Endothelial cell of umbilical vein (primary cell): ENCODE data around the gene OR5AU1. TPM values are rescaled to one million over a fixed set of nuclear protein-coding genes. Genes with fewer than 3 reads are reported as not detected.

Experiments used
- BruUV-seq: library from RNA; stranded (reverse); fragments of 400-500 nt; replicated peaks from 2 replicates; lab custom pipeline; 2021; lab: Mats Ljungman, UMichigan
- CTCF ChIA-PET: fragments of 300-600, 350-600 bp; sonication (Branson Sonifier 250); formaldehyde crosslinking; loops from one replicate; lab custom pipeline; 2021; ENCODE audit warnings: antibody characterized with exemption, inconsistent platforms; lab: Charles Lee
- POLR2A ChIA-PET: fragments of 300-600, 350-600 bp; sonication (Branson Sonifier 250); formaldehyde crosslinking; loops from one replicate; lab custom pipeline; 2021; ENCODE audit warnings: antibody characterized with exemption, inconsistent platforms; lab: Charles Lee
- DNase-seq: peaks from one replicate; pipeline ENCODE4 v3.0.0-alpha.2; 2011; ENCODE audit warnings: low read depth, low spot score
- FAIRE-seq: peaks from 2 replicates; lab custom pipeline; 2011; peaks lifted over from hg19 to GRCh38; lab: Jason Lieb, UNC
- H2AFZ ChIP-seq: 2 replicates; pipeline ENCODE4 v1.6.0; 2012; ENCODE audit warnings: low read depth, low read length, control low read depth, inconsistent platforms
- H3K27ac ChIP-seq: 2 replicates; pipeline ENCODE4 v1.5.1; 2011; ENCODE audit warnings: low read depth, mild to moderate bottlenecking, control low read depth, low read length, moderate library complexity; ENCODE audit not compliant: insufficient read depth
- H3K27me3 ChIP-seq, 2 experiments: 2 replicates each; pipeline versions ENCODE4 v1.6.0 to v1.6.1; 2011; ENCODE audit warnings: low read length in 2 of 2, mixed read lengths in 1 of 2; ENCODE audit not compliant: control insufficient read depth in 2 of 2, insufficient read depth in 2 of 2
- H3K36me3 ChIP-seq, 2 experiments: 2 replicates in 1 of 2; 3 replicates in 1 of 2; pipeline ENCODE4 v1.5.1; 2011; ENCODE audit warnings: low read length in 2 of 2, mild to moderate bottlenecking in 1 of 2, moderate library complexity in 1 of 2; ENCODE audit not compliant: control insufficient read depth in 2 of 2, insufficient read depth in 2 of 2; ENCODE audit errors: extremely low read depth in 1 of 2
- H3K4me1 ChIP-seq: 3 replicates; pipeline ENCODE4 v1.5.1; 2011; ENCODE audit warnings: mild to moderate bottlenecking, low read length; ENCODE audit not compliant: control insufficient read depth, insufficient read depth; ENCODE audit errors: extremely low read depth
- H3K4me2 ChIP-seq: 2 replicates; pipeline ENCODE4 v1.6.1; 2011; ENCODE audit warnings: low read length, control low read depth, mixed read lengths; ENCODE audit not compliant: insufficient read depth
- H3K4me3 ChIP-seq, 3 experiments: fragments of 200-600 bp in 1 of 3; sonication (generic), shearing (Covaris generic) in 1 of 3; replicated peaks in 1 of 3; 2 replicates each; pipeline ENCODE4 v1.5.1; 2011 to 2016; ENCODE audit warnings: control low read depth in 3 of 3, low read length in 3 of 3, mild to moderate bottlenecking in 2 of 3, inconsistent platforms in 1 of 3, low read depth in 1 of 3, moderate library complexity in 1 of 3; ENCODE audit not compliant: insufficient read depth in 1 of 3
- H3K79me2 ChIP-seq: 2 replicates; pipeline ENCODE4 v1.6.0; 2012; ENCODE audit warnings: low read length, inconsistent platforms; ENCODE audit not compliant: control insufficient read depth, insufficient read depth
- H3K9ac ChIP-seq: replicated peaks from 2 replicates; pipeline ENCODE3; 2011; ENCODE audit warnings: low read length, control low read depth; ENCODE audit not compliant: insufficient read depth; ENCODE audit errors: extremely low read depth
- H3K9me1 ChIP-seq: replicated peaks from 3 replicates; pipeline ENCODE4 v1.6.0; 2011; ENCODE audit warnings: mild to moderate bottlenecking, low read length; ENCODE audit not compliant: control insufficient read depth, insufficient read depth; ENCODE audit errors: extremely low read depth
- H3K9me3 ChIP-seq: replicated peaks from 2 replicates; pipeline ENCODE4 v1.5.1; 2012; ENCODE audit warnings: low read length, inconsistent platforms; ENCODE audit not compliant: control insufficient read depth, insufficient read depth
- H4K20me1 ChIP-seq: replicated peaks from 2 replicates; pipeline ENCODE3; 2011; ENCODE audit warnings: mild to moderate bottlenecking, low read length; ENCODE audit not compliant: control insufficient read depth, insufficient read depth; ENCODE audit errors: extremely low read depth
- EZH2 ChIP-seq: IDR thresholded peaks from 2 replicates; pipeline ENCODE4 v1.6.1; 2012; ENCODE audit warnings: borderline replicate concordance, low read depth, mild to moderate bottlenecking, moderate library complexity, low read length, inconsistent platforms; ENCODE audit not compliant: severe bottlenecking
- FOS ChIP-seq: IDR thresholded peaks from 2 replicates; pipeline ENCODE4 v1.6.1; 2011; ENCODE audit warnings: mild to moderate bottlenecking, low read length, moderate library complexity, borderline replicate concordance; ENCODE audit not compliant: insufficient read depth
- GATA2 ChIP-seq: IDR thresholded peaks from 2 replicates; pipeline ENCODE4 v1.7.0; 2011; ENCODE audit warnings: low read depth, mild to moderate bottlenecking, moderate library complexity, mixed read lengths, low read length; ENCODE audit not compliant: insufficient read length, insufficient read depth
- JUN ChIP-seq: IDR thresholded peaks from 2 replicates; pipeline ENCODE4 v1.6.1; 2011; ENCODE audit warnings: borderline replicate concordance, low read depth; ENCODE audit not compliant: insufficient read length, insufficient read depth
- MYC ChIP-seq: IDR thresholded peaks from one replicate; pipeline ENCODE4 v1.6.1; 2011; ENCODE audit warnings: mild to moderate bottlenecking, low read depth, low read length
- POLR2A ChIP-seq: IDR thresholded peaks from 2 replicates; pipeline ENCODE4 v1.6.1; 2012; ENCODE audit warnings: low read depth, mild to moderate bottlenecking, control low read depth, low read length
- POLR2AphosphoS5 ChIP-seq: IDR thresholded peaks from 2 replicates; pipeline ENCODE4 v1.6.1; 2012; ENCODE audit warnings: low read depth, mild to moderate bottlenecking, control low read depth, low read length, moderate library complexity; ENCODE audit not compliant: insufficient read depth
- dilution Hi-C: fragments of 300-500 bp; cut with MboI; formaldehyde crosslinking; loops from one replicate; pipeline ENCODE4 v1.15.0; 2019; ENCODE audit warnings: low sequenced_read_pairs; ENCODE audit not compliant: extremely low pct_ligation_motif_present
- intact Hi-C: fragments of 100-400 bp; cut with micrococcal nuclease; formaldehyde crosslinking; loops from one replicate; pipeline ENCODE4 v1.10.0; 2022
- polyA plus RNA-seq, 4 experiments: library from polyadenylated mRNA; depleted of rRNA in 3 of 4; stranded (reverse) in 3 of 4; unstranded in 1 of 4; fragments of >200 nt; gene quantifications; 2 replicates each; pipeline versions ENCODE4 v1.2.1 to v1.2.3, GENCODE V29; 2011 to 2012; ENCODE audit warnings: missing spikeins in 1 of 4
- total RNA-seq: library from RNA; stranded (reverse); gene quantifications from 2 replicates; pipeline ENCODE4 v1.2.3, GENCODE V29; 2021
- TF ChIP-seq, protein P1 (sequence below), 2 donors: IDR thresholded peaks; 1 replicate in 1 of 2; 2 replicates in 1 of 2; pipeline ENCODE4 v1.5.1; 2011; ENCODE audit warnings: low read length in 2 of 2, mild to moderate bottlenecking in 2 of 2, moderate library complexity in 2 of 2, control low read depth in 1 of 2, inconsistent platforms in 1 of 2, low read depth in 1 of 2; ENCODE audit not compliant: insufficient read depth in 1 of 2; ENCODE audit errors: extremely low read depth in 1 of 2
- TF ChIP-seq, protein P2 (sequence below): IDR thresholded peaks from 2 replicates; pipeline ENCODE4 v1.6.1; 2011; ENCODE audit not compliant: insufficient read depth, insufficient read length

Gene OR5AU1
- total and polyA plus RNA-seq, 2 donors (not counting 3 experiments of a cell fraction or from before 2014, with no cell fraction given): not detected

DNA sequence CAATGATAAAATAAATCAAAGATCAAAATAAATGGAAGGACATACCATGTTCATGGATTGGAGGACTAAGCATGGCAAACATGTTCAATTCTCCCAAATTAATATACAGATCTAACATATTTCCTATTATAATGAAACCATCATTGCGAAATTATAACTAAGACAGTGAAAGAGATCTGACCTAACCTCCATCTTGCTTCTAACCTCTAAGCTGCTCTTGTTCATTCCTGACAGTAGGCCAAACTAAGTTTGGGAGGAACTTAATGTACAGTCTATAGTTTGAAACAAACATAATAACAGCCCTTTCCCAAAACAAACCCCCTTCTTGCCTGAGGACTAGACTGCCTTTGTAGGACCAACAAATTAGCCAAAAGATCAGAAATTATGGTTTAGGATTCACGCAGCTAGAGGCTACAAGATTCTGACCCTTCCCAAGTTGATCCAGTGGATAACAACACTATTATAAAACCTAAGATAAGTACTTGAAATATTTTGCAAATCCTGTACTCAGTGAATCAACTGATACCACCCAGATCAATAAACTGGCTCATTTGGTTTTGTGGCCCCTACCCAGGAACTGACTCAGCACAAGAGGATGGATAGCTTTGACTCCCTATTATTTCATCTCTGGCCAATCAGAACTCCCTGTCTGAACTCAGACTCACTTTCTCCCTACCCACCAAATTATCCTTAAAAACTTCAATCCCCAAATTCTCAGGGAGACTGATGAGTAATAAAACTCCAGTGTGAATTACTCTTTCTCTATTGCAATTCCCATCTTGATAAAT lies 41.7 kb upstream of the OR5AU1 start:
- TF ChIP-seq MYC (no peak), GATA2 (no peak), EZH2 (no peak), FOS (no peak), POLR2A (no peak), JUN (no peak), POLR2AphosphoS5 (no peak)
- TF ChIP-seq, protein P1, sequence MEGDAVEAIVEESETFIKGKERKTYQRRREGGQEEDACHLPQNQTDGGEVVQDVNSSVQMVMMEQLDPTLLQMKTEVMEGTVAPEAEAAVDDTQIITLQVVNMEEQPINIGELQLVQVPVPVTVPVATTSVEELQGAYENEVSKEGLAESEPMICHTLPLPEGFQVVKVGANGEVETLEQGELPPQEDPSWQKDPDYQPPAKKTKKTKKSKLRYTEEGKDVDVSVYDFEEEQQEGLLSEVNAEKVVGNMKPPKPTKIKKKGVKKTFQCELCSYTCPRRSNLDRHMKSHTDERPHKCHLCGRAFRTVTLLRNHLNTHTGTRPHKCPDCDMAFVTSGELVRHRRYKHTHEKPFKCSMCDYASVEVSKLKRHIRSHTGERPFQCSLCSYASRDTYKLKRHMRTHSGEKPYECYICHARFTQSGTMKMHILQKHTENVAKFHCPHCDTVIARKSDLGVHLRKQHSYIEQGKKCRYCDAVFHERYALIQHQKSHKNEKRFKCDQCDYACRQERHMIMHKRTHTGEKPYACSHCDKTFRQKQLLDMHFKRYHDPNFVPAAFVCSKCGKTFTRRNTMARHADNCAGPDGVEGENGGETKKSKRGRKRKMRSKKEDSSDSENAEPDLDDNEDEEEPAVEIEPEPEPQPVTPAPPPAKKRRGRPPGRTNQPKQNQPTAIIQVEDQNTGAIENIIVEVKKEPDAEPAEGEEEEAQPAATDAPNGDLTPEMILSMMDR (IDR thresholded peaks at IDR 0.05; ENCODE audit: extremely low read depth in 1 of 2, insufficient read depth in 1 of 2, low read depth in 1 of 2, low read length in 2 of 2): no peak
- TF ChIP-seq, protein P2, sequence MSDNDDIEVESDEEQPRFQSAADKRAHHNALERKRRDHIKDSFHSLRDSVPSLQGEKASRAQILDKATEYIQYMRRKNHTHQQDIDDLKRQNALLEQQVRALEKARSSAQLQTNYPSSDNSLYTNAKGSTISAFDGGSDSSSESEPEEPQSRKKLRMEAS: no peak
- Histone ChIP-seq H3K4me3 (no peak overlapping the region), H3K4me1 (no peaks in the 10 kb centered on the region), H3K9me1 (no peaks in the 10 kb centered on the region), H4K20me1 (no peaks in the 10 kb centered on the region), H3K27ac (no peak overlapping the region), H3K36me3 (no peaks in the 10 kb centered on the region), H3K27me3 (peaks cover 3 to 6% of the 10 kb centered on the region in 2 experiments), H3K4me2 (no peak overlapping the region), H2AFZ (no peak overlapping the region), H3K79me2 (no peaks in the 10 kb centered on the region), H3K9me3 (no peaks in the 10 kb centered on the region), H3K9ac (no peak overlapping the region)
- FAIRE-seq (no peak), DNase-seq (no peak)
- dilution Hi-C loops (no loop called here), intact Hi-C loops (no loop called here)
- ChIA-PET CTCF (no interaction called here), POLR2A (interaction anchor here (0.6 kb wide), 1 partner anchor 21 kb away, joined by 6 read pairs; no protein-coding TSS in a partner anchor)
- TSS peak; percentile 5 for BruUV-seq
